CD4-positive, alpha-beta T cell treated with Interleukin-2 at 100 ng/mL for 4 hours (primary cell): ENCODE measurements around the gene BANP.
"Not testable (repeated sequence)": the region's sequence is repeated elsewhere in the genome, so short reads cannot be mapped to it uniquely, and the experiment has no call there.

Experiments
- DNase-seq: peaks from one replicate; pipeline ENCODE4 v3.0.0-alpha.2; 2020; ENCODE audit warnings: low spot score

Gene BANP, protein sequence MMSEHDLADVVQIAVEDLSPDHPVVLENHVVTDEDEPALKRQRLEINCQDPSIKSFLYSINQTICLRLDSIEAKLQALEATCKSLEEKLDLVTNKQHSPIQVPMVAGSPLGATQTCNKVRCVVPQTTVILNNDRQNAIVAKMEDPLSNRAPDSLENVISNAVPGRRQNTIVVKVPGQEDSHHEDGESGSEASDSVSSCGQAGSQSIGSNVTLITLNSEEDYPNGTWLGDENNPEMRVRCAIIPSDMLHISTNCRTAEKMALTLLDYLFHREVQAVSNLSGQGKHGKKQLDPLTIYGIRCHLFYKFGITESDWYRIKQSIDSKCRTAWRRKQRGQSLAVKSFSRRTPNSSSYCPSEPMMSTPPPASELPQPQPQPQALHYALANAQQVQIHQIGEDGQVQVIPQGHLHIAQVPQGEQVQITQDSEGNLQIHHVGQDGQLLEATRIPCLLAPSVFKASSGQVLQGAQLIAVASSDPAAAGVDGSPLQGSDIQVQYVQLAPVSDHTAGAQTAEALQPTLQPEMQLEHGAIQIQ

GRCh38 chr16:87950765-87951551 lies at the start of gene BANP:
BANP (plus strand) TSS chr16:87951434; CDS start chr16:87975116, 23,682 bp downstream.
- DNase-seq, result peak; percentile 98

GRCh38 chr16:87904963-87905362 lies 46.3 kb upstream of the BANP start:
- DNase-seq, result not testable (repeated sequence)

- DNase-seq, result not testable (repeated sequence)
Observed at GRCh38 chr16:87905521-87905920, 45.7 kb upstream of the BANP start.

GRCh38 chr16:87908101-87908500 lies 43.1 kb upstream of the BANP start:
- not testable (repeated sequence) for DNase-seq

DNA sequence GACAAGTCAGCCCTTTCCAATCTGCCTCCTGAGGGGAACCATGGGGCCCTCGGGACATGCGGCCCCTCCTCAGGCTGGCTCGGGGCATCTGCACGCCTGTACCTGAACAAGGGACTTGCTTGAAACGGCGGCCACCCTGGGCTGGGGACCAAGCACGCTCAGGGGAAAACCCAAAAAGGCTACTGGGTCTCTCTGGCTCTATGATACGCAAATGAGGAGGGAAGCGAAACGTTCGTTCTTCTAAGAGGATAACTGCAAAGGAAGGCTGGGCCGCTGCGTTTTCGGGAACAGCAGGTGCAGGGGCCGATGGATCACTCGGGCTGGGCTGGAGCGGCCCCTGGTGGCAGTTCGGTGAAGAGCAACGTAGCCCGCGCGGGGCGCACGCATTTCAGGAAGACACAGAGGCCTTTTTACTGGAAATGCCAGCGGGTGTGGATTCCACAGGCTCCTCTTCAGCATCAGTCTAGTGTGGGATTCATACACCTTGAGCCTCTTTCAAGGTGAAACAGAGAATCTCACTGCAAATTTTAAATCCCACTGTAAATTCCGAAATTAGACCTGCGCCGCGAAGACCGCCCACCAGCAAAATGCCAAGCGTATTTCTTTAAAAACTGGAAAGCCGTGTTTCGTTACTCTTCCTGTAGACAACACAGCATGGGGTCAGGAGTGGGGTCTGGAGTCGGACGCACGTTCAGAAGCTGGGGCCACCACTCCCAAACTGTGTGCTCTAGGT lies 41.9 kb upstream of the BANP start:
- peak; percentile 76 for DNase-seq

DNA sequence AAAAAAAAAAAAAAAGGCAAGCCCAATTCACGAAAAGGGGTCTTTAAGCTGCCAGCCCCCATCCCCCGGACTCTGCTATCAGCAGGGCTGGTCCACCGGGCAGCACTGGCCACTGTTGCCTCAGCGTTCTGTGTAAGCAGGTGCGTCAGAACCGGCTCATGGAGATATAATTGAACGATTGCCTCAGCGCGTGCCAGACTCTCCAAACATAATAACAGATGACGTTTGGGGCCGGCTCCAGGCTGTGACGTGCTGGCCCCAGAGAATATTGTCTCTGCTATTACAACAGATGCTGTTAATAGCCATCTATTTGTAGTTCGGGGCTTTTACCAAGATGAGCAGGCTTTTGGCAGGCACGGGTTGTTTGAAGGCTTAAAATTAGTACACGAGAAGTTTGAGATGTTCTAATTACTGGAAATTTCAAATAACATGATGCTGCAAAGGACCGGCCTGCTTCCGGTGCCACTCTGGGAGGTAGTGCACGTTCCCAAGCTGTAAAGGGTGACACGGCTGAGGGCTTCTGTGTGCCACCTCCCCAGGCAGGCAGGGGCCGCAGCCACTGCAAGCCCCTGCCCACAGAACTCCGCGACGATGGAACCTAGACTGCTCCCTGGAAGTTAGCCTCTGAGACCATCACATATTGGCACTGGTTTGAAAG lies 40.0 kb upstream of the BANP start:
- not testable (repeated sequence) for DNase-seq

GRCh38 chr16:87912691-87913090 lies 38.5 kb upstream of the BANP start:
- not testable (repeated sequence) for DNase-seq

DNA sequence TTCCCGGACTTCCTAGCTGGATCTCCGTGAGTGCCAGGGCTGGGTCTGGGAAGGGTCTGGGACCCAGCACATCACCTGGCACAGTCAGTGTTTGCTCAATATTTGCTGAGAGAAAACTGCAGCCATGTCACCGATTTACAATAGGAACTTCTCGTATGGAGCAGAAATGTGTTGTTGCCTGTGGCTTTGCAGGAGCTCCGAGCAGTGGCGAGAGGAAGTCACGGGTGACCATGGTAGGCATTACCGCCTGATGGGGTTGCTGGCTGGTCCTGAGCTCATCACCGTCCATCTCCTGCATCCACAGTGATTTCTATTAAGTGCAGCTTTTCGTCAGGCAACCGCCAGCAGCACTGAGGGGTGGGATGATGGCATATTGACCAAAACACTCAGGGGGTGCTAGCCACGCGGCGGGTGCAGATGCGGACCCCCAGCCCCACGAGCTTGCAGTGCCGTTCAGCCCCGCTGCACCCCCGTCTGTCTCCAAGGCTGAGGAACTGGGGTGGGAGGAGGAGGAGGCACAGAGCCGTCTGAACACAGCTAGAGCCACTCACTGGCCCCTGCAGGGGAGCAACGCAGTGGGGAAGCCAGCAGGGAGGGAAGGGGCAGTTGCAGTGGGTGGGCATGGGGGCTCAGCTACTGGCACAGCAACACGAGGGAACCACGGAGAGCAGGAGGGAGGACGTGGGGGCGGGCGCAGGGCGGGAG lies 37.1 kb upstream of the BANP start:
- DNase-seq, result not testable (repeated sequence)

- no peak for DNase-seq
Observed at GRCh38 chr16:87914812-87915211, 36.4 kb upstream of the BANP start.

DNA sequence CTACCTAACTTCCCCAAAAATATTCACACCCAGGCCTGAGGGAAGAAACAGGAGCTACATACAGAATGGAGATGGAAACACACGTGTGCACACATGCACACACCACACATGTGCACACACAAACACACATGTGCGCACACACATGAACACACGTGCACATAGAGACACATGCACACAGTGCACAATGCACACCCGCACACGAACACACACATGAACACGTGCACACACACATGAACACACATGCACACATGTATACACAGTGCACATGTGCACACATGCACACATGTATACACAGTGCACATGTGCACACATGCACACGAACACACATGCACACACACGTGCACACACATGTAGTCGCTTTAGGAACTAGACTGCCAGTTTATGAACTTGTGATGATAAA lies 33.7 kb upstream of the BANP start:
- no peak for DNase-seq

- DNase-seq, result no peak
Observed at GRCh38 chr16:87918338-87918737, 32.9 kb upstream of the BANP start.

DNA sequence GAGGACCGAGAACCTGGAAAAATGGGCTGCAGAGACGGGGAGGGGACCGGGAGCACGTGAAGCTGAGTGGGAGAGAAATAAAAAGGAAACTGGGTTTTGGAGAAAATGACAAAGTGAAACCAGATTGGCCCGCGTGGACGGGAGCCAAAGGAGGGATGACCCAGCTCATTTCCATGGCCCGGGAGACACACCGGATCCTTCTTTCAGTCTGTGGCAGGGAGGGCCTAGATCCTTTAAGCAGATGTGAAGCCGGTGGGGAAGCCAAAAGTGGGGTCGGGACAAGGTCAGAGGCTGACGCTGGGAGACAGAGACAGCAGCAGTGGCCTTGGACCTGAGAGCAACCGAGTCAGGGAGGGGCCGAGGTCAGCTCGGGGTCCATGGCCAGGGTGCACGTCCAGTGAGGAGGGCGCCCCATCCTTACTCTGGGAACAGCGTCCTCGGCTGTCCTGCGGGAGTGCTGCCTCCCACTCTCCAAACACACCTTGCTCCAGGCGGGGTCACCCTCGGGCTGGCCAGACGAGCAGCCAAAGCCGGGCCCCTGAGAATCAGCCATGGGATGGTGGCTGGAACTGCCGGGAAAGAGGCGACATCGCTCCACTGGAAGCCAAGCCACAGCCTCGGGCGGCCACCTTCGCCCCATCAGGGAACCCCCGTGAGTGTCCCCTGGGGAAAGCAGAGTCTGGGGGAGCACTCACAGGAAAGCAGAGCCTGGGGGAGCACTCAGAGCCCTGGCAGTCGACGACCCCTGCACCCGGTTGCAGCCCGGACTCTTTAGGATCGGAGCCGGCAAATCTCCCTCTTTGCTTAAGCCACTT lies 32.2 kb upstream of the BANP start:
- DNase-seq, result no peak

GRCh38 chr16:87919681-87919994 lies 31.6 kb upstream of the BANP start:
- DNase-seq, result no peak

DNA sequence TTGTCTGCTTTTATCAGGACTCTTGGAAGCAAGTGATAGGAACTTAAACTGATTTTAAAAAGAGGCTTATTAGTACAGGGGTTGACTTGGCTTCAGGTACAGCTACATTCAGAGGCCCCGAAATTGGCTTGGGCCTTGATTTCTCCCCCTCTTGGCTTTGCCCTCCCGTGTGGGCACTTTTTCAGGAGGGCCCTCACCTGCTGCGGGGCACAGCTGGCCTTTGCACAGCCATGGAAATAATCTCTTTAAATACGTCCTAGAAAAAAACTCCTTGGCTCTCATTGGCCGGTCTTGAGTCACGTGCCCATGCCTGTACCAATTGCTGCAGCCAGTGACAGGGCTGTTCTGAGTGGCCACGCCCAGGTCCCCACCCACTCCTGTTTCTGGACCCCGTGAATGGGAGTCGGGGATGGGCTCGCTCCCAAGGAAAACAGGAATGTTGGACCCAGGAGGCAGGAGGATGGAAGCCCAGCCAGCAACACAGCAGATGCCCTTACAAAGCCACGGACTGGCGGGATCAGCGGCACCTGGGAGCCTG lies 29.9 kb upstream of the BANP start:
- no peak for DNase-seq

DNA sequence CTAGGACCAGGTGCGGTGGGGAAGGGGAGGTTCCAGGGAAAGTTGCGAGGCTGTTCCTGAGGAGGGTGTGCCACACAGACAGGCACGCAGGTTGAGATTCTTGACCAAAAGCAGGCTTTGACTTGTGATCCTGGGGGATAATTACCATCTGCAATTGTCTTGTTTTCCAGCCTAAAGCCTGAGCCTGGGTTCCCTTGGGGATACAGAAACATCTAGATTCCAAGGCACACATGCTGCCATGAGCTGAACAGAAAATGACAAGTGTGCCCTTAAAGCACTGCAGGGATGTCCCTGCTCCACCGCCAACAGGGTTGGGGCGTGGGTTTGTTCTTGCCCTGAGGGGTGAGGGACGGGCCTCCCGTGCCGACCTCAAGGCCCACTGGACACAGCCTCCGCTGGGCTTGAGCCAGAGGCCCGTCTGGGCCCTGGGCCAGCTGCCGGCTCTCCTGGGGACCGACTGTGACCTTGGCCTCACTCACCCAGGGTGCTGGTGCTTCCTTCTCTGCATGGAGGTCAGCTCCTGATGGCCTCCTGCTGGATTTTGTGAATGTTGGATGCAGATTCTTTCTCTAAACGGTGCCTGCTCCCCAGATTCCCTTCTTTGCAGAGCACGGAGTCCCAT lies 28.9 kb upstream of the BANP start:
- no peak for DNase-seq

DNA sequence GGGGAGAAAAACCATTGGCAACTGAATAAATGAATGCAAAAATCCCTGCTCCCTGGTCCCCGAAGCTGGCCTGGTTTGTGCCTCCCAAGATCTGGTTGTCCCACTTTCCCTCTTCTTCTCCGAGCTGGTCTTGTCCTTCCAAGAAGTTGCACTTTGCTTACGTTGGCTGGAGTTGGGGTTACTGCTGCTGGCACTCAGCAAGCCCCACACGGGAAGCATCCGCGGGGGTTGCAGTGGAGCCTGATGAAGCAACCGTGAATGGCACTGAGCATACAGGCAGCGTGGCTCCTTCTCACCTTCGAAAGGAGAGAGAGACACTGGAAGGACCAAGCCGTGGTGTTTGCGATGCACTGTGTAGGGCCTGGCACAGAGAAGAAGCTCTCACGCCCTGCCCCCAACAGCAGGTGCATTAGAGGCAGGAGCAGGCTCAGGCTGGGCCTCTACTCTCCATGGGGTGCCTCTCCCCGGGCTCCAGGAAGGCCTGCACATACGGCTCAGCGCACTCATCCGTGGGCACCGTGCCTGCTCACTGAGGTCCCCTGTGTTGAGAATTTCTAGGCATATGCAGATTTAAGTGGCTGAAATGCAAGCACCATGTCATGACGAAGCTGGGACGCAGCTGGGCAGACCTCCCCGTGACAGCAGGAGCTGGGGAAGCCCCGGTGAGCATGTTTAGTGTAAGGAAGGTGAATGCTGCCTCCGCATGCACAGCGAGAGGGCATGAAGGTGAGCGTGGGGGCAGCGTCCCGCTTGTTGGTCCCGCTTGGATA lies 27.0 kb upstream of the BANP start:
- DNase-seq, result no peak

DNA sequence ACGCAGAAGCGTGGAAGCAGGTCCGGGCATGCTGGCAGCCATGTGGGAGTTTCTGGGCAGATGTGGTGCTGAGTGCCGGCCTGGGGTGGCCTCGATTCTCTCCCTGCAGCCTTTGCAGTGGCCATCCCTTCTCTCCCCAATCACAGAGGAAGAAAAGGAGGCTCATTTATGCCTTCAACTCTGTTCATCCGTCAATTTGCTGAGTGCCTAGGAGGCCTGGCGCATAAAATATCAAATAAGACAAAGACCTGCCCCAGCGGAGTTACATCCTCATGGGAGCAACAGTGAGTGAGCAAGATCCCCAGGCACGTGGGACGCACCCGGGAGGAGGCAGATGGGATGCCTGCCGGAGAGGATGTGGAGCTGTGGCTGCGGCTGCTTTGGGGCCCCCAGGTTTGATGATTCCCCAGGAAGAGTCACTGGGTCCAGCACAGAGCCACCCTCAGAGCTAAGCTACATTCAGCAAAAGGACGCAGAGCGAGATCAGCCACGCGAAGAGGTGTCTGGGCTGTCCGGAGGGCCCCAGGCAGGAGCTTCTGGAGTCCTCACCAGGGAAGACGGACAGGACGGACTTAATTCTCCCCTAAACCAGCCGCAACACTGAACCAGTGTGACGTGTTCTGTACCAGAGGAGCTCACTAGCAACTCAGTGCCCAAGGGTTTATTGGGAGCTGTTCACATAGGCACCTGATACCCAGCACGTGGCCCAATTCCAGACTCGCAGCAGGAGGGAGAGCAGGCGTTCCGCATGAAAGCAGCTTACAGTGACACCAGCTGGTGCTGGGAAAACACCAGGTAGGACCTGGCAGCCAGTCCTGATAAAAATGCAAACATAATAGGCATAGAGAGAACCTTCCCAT lies 26.2 kb upstream of the BANP start:
- no peak for DNase-seq
